Stromal cell of bone marrow (primary cell): ENCODE data around the gene CGB3.

Source experiments
- DNase-seq: peaks from one replicate; pipeline ENCODE4 v3.0.0-alpha.2; 2012; ENCODE audit warnings: low read depth

Gene CGB3

DNA sequence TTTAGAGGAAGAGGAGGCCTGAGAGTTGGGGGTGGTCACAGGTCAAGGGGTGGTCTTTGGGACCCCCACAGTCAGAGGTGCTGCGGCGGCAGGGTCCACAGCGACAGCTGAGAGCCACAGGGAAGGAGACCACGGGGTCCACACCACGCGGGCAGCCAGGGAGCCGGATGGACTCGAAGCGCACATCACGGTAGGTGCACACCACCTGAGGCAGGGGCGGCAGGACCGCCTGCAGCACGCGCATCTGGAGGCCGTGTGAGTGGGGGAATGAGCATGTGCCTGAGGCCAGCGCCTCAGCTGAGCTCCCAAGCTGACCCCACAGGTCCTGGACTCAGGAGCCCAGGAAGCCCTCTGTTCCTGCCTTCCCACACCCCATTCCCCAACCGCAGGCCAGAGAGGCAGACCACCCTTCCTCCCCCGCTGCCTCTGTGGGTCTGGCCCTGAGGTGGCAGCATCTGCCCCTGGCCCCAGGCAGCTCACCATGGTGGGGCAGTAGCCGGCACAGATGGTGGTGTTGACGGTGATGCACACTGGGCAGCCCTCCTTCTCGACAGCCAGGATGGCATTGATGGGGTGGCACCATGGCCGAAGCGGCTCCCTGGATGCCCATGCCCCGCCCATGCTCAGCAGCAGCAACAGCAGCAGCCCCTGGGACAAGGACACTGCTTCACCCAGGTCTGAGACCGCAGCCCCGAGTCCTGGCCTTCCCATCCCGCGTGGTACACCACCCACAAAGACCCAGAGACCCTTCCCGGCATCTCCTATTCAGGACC is 7.9 kb downstream of the CGB3 start:
- no peak for DNase-seq

DNA sequence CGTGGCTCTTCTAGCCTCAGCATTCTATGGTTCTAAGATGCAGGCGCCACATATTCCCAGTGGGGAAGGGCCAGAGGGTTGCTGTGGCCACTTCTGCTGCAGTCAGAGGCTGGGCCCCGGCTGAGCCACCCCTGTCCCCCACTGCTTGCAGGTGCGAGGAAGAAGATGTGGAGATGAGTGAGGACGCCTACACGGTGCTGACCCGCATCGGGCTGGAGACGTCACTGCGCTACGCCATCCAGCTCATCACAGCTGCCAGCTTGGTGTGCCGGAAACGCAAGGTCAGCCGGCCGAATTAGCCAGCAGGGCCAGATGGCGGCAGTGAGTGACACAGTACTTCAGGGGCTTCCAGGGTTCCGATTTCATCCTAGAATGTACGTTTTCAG is 9.3 kb downstream of the CGB3 start:
- DNase-seq: no peak

DNA sequence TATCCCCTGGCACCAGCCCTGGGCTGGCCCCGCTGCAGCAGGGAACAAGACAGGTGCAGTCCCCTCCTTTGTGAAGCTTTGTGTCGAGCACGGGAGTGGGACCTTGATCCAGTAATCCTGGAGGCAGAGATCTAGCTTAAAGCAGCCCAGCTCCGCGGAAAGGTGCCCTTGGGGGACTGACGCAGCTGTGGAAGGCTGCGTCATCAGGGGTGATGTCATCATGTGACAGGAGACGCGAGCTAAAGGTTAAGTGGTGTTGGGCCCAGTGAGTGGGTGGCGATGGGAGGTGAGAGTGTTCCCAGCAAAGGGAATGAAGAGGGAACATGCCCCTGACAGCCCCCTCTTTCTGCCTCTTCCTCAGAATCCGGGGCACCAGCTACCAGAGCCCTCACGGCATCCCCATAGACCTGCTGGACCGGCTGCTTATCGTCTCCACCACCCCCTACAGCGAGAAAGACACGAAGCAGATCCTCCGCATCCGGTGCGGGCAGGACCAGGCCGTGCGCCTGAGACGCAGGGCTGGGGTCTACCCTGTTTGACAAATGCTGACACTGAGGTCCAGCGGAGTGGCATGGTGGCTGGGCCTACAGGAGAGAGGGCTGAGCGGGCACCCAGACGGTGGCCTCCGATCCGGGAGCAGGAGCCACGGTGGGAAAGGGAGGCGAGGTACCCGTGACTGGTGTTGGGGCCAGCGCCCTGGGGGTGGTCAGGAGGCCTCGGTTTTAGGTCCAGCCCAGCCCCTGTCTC is 9.8 kb downstream of the CGB3 start:
- DNase-seq: no peak

DNA sequence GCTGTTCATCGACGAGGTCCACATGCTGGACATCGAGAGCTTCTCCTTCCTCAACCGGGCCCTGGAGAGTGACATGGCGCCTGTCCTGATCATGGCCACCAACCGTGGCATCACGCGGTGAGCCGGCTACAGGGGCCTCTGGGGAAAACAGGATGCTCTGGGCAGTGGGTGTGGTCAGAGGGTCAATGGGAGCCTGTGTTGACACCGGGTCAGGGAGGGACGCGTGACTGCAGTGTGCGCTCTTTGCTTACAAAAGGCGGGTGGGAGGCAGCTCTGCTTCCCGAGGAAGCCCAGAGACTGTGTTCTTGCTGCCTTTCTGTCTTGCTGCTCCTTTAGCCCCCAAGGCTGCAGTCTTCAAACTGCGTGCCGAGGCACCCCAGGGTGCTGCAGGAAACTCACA is 12.9 kb downstream of the CGB3 start:
- no peak for DNase-seq

DNA sequence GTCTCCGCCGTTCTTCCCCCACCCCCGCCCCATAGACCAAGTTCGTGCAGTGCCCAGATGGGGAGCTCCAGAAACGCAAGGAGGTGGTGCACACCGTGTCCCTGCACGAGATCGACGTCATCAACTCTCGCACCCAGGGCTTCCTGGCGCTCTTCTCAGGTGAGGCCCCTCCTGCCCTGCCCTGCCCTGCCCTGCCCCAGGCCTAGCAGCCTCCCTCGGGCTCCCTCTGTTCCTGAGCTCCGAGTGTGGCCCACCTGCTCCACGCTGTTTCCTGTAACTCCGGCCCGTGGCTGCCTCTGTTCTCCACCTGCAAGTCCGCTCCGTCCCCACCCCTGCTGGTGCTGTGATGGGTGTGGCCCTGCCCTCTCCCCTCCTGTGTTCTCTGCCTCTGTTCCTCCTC is 13.7 kb downstream of the CGB3 start:
- no peak for DNase-seq

DNA sequence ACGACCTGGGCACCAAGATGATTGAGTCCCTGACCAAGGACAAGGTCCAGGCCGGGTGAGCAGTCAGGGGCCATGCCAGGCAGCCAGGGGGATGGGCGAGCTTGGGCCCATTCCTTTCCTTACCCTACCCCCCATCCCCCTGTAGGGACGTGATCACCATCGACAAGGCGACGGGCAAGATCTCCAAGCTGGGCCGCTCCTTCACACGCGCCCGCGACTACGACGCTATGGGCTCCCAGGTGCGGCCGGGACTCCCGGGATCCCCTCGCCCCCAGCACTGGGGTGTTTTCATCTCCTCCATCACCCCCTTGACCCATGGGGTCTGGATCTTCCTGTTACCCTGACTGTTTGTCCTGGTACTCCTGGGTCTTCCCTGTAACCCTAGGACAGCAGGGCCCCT is 14.3 kb downstream of the CGB3 start:
- DNase-seq: no peak

DNA sequence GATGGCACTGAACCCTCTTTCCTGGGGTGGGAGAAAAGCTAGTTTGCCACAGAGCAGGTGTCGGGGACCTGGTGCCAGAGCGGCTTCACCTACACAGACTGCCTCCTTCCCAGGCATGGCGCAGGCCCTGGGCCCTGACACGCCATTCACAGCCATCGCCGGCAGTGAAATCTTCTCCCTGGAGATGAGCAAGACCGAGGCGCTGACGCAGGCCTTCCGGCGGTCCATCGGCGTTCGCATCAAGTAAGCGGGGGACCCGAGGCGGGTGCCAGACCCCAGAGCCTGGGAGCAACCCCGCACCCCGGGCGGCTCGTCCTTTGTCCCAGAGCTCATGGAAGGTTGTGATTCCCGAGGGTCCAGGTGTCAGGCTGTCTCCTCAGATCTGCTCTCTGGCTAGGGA is 17.2 kb downstream of the CGB3 start:
- DNase-seq: no peak

DNA sequence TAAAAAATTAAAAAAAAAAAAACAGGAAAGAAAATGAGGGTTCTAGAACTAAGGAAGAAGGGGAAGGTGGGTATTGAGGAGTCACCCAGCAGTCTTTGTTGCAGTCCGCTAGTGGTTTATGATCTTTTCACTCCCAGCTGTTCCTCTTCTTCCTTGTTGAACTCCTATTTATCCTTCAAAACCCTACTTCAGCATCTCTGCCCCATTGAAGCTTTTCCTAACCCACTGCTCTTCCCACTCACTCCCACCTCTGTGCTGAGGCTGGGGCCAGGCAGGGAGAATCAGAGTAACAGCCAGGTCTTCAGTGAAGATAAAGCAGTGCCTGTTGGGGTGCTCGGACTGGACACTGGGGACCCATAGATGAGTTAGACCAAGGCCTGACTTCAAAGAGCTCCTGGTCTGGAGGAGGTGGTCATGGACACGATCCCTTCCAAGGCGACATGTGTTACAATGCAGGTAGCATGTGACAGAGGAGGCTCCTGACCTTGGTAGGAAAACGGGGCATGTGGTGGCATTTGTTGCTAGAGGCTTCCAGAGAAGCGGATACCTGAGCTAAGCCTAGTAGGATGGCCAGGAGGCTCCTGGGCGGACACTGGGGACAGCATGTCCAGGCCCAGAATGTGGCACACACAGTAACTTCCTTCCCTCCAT is 19.0 kb downstream of the CGB3 start:
- DNase-seq: no peak

DNA sequence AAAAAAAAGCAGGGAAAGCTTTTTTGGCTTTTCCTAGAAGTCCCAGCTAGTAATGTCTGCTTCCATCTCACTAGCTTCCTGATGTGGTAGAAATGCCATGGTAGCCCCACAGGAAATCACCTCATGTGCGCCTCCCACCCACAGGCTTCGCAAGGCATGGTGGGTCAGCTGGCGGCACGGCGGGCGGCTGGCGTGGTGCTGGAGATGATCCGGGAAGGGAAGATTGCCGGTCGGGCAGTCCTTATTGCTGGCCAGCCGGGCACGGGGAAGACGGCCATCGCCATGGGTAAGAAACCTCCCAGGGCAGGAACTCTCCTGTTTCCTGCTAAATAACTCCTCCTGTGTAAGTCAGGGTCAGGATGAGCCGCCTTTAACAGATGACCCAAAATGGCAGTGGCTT is 20.0 kb downstream of the CGB3 start:
- no peak for DNase-seq

DNA sequence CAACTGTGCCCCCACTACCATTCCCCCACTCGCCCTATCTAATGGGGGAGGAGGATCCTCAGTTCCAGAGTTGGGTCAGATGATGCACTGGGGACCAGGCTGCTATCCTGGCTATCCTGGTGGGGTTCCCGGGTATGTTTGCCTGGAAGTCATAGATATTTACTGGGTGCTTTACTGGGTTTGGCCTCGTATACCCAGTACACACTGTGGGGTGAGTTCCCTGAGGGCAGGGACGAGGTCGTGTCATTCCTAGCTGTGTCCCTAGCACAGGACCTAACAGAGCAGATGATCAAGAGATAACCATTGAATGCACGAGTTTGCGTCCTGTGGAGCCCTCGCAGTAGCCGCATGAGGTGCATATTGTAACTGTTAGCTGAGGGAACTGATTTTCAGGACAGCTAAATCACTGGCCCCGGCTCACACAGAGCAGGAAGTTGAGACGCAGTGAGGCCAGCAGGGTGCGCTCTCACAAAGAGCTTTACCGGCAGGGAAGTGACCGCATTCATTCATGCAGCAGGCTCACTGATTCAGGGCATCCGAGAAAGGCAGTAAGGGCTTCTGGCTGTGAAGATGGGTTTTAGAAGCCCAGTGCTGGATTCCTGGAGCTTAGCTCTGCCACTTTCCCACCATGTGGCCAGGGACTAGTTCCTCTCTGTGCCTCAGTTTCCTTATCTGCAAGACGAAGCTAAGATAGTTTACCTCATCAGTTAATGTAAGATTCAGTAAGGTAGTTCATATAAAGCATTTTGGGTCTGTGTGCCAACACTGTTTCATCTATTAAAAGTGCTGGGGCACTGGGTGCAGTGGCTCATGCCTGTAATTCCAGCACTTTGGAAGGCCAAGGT is 24.4 kb downstream of the CGB3 start:
- DNase-seq: no peak

DNA sequence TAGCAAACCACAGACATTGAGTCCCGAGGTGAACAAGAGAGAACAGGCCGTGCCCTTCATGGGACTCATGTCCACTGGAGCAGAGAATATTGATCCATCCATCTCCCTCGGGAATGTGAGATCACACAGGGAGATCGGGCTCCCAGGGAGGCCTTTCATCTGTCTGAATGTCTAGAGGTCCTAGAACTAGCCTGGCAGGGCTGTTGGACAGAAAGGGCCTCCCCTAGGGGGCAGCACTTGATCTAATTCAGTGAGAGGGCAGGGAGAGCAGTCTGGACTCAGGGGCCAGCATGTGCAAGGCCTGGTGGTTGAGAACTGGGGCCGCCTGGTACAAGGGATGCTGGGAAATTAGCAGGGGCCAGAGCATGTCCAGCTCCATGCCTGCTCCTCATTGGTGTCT is 26.2 kb downstream of the CGB3 start:
- DNase-seq: no peak

DNA sequence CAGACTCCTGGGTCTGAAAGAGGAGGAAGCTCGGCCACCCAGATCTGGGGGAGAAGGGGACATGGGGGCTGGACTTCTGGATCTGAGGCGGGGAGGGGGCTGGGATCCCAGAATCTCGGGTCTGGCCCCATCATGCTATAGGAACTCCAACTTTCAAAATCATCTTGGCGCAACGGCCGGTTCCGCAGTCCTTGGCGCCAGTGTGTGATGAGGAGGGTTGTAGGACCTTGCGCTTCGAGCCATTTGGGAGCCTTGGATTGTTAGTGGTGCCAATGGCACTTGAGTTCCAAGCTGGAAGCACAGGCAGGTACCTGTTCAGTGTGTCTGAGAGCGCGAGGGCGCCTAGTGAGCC is 30.1 kb downstream of the CGB3 start:
- DNase-seq: no peak

DNA sequence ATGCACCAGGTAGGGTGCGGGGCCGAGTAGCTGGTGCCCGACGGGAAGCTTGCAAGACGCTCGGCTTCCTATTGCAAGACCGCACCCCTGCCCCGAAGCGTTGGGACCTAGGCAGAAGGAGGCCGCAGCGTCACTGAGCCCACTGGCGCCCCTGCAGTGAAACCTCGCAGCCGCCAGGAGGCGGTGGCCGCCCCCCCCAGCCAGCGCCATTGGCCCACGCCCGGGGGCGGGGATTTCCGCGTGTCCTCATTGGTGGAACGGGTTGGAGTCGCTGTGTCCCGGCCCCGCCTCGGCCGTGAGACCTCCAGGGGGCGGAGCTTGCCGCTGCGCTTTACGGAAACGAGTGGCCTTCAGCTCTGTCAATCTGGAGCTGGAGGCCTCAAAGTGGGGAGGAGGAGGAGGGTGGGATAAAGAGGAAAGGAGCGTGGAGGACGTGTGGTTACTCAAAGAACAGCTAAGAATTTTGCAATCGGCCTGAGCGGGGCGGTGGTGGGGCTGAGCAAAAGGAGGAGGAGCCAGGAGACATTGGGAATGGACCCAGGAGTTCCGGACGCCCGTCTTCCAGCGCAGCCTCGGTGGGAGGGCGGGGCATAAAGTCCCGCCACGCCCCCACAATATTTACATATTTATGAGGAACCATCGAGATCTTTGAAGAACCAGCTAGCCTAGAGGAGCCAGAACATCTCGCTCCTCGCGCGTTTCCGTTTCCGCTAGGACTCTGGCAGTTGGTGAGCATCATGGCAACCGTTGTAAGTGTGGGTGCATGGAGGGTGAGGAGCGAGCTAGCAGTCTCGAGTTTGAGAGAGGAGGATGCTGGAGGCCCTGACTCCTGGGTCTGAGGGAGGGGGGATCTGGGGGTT is 30.7 kb downstream of the CGB3 start, which contains the start of the genes GYS1 and RUVBL2:
Gene GYS1, minus strand, starts transcription at position 135 of the 860 bp plus-strand sequence. CDS start 197 bp downstream, outside the sequence.
Gene RUVBL2, plus strand, starts transcription at position 713 of the 860 bp plus-strand sequence. Its CDS starts 25 bp downstream, at position 738.
- DNase-seq: peak; percentile 99

DNA sequence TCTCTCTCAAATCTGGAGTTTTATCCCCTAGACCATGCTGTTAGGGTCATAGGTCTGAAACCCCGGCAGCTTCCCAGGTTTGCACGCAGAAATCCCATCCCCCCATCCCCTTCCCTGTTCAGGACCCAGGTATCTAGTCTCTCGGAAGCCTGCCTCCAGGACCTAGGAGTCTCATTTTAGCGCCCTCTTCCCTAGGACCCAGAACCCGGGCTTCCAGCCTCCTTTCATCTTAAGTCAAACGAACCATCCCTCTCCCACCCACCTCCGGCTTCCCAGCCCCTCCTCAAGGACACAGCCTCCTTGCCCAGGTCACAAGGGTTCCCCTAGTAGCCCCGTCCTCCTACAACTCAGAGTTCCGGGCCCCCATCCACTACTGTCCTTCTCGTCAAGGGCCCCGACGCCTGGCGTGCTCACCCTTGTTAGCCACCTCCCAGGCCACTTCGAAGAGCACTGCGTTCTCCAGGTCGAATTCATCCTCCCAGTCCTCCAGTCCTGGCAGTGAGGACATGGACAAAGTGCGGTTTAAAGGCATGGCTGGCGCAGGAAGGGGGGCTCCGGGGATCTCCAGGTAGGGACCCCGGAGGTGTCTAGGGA is 31.5 kb downstream of the CGB3 start:
- no peak for DNase-seq

DNA sequence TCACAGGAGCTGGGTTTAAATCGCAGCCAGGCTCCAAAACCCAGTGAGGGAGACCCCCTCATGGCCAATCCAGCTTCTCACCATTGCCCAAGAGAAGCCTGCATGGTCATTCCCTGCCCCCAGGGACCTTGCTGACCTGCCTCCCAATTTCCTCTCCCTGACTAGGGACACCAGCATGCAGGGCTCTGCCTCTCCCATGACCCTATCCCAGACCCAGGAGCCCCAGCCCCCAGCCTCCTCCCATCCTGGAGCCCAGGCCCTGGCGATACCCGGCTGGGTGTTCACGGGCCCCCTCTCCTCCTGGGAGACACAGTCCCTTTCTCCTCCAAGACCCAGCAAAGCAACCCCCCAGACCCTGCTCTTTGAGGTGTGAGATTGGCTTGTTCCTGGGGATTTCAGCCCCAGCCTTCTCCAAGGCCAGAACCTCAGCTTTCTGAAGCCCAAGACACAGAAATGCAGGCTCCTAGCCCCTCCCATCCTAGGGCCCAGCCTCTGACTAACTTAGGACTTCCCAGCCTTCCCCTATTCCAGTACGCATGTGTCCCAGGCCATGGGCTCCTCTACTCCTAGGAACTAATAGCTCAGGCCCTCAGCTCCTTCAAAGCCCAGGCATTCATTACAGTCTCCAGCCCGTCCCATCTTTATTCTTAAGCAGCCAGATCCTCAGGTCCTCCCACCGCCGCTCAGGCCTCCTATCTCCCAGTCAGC is 32.1 kb downstream of the CGB3 start:
- DNase-seq: peak; percentile 84

DNA sequence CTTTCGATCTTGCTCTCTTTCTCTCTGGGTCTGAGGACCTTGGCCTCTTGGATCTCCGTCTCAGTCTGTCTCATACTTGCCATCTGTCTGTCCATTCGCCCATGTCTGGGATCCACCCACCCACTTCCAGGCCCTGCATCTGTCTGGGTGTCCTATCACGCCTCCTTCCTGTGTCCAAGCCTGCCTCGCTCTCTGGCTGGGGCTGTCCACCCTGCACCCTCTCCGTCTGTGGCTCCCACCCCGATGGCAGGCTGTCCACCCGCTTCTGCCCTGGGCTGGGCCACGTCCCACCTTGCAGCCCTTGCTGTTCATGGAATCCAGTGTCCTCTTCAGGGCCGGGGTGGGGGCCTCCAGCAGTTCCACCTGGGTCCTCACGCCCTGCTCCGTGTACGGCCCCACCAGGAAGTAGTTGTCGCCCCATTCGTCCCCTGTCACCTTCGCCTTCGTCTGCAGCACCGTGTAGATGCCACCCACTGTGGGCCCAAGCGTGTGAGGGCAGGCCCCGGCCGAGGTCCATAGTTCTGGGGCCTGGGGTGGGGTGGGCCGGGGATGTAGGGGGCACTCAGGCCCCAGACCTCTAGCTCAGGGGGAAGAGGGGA is 33.0 kb downstream of the CGB3 start:
- no peak for DNase-seq

DNA sequence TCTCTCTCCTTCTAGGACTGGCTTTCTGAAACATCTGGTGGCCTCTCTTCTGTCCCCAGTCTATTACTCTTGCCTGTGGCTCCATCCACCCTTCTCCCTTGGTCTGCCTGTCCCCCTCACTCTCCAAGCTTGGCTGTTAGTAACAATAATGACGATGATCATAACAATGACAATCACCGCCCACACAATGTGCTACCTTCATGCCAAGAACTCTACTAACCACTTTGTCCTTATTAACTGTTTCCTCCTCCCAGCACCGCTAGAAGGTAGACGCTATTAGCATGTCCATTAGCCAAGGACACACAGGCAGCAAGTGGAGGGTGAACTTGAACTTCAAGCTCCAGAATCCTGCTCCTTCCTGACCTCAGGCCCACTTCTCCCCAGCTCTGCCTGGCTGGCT is 33.7 kb downstream of the CGB3 start:
- DNase-seq: no peak

DNA sequence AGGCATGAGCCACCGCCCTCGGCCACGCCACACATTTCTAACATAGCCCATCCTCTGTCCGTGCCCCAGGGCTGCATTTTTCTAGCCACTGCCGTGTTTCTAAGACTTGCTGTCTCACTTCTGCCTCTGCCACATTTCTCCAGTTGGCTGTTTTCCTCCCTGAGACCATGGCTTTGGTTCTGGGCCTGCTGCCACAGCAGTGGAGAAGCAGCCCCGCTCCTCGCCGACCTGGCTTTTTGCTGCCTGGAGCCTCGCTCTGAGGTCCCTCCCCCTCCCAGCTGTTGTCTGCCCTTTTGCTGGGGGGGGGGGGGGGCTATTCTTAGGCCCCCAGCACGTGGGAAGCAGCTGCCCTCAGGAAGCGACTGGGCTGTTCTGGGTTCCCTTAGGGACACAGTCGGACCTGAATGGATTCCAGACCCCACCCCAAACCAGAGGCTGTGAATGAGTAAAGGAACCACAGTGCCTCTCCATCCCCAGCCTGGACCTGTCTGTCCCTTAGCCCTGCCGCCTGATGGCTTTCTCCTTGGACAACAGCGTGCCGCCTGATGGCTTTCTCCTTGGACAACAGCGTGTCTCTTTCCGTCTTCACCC is 34.3 kb downstream of the CGB3 start:
- DNase-seq: no peak

DNA sequence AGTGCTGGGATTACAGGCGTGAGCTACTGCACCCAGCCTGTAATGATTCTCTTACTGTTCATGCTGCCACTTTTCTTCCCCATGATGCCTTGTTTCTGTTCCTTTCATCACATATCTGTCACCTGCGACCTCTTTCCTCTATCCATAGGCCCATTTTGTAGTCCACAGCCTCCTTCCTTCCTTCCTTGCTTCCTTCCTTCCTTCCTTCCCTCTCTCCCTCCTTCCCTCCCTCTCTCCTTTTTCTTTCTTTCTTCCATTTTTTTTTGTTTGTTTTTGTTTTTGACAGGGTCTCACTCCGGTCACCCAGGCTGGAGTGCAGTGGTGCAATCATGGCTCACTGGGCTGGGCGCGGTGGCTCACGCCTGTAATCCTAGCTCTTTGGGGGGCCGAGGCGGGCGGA is 35.3 kb downstream of the CGB3 start:
- DNase-seq: no peak
